ENCODE data around the gene CAMKK2.

DNA sequence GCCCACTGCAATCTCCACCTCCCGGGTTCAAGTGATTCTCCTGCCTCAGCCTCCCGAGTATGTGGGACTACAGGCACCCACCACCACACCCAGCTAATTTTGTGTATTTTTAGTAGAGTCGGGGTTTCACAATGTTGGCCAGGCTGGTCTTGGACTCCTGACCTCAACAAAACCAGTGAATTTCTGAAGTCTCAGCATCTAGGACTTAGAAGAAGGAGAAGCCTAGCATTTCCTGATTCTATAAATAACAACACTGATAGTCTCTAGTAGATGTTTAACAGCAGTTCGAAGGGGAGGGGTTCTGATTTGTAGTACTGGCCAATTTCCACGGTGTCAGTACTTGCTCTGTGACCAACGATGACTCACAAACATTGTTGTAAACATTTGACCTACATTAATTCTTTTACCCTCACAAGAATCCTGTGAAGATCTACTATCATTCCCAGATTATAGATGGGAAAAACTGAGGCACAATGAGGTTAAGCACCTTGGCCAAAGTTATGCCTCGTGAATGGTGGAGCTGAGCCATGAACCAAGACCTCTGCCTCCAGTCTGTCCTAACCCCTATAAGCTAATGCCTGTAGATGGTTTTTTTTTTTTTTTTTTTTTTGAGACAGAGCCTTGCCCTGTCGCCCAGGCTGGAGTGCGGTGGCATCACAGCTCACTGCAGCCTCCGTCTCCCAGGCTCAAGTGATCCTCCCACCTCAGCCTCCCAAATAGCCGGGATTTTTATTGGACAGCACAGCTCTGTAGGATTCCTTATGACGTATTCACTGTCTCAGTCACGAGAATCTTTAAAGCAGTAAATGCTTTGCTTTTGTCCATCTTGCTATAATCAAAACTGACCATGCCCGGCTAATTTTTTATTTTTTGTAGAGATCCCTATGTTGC lies 81.4 kb downstream of the CAMKK2 start:
- TF ChIP-seq, protein P1, sequence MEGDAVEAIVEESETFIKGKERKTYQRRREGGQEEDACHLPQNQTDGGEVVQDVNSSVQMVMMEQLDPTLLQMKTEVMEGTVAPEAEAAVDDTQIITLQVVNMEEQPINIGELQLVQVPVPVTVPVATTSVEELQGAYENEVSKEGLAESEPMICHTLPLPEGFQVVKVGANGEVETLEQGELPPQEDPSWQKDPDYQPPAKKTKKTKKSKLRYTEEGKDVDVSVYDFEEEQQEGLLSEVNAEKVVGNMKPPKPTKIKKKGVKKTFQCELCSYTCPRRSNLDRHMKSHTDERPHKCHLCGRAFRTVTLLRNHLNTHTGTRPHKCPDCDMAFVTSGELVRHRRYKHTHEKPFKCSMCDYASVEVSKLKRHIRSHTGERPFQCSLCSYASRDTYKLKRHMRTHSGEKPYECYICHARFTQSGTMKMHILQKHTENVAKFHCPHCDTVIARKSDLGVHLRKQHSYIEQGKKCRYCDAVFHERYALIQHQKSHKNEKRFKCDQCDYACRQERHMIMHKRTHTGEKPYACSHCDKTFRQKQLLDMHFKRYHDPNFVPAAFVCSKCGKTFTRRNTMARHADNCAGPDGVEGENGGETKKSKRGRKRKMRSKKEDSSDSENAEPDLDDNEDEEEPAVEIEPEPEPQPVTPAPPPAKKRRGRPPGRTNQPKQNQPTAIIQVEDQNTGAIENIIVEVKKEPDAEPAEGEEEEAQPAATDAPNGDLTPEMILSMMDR (IDR thresholded peaks at IDR 0.05; ENCODE audit: borderline replicate concordance, extremely low read depth, low read length, poor library complexity, severe bottlenecking) = no peak
- no peak for TF ChIP-seq EZH2 (IDR thresholded peaks at IDR 0.05; ENCODE audit: borderline replicate concordance, low read depth, low read length, severe bottlenecking)

All from DND-41 (cell line).